Sigmoid colon (tissue), 4 donors: ENCODE data around the gene FNDC10.

ENCODE experiments used
- CTCF ChIP-seq, 4 experiments: fragments of 450-650 bp in 3 of 4; fragments of 200-600 bp in 1 of 4; IDR thresholded peaks; one replicate each; pipeline ENCODE4 v1.5.1; 2016 to 2019; ENCODE audit warnings: antibody characterized with exemption in 4 of 4, mild to moderate bottlenecking in 3 of 4, moderate library complexity in 2 of 4
- EP300 ChIP-seq, 4 donors: sonication (generic); formaldehyde crosslinking; IDR thresholded peaks; one replicate each; pipeline ENCODE4 v1.6.1; 2017; ENCODE audit warnings: antibody characterized with exemption in 4 of 4
- POLR2A ChIP-seq, 2 donors: fragments of 450-650 bp; IDR thresholded peaks; one replicate each; pipeline ENCODE4 v1.6.1; 2016; ENCODE audit warnings: antibody characterized with exemption in 2 of 2, mild to moderate bottlenecking in 2 of 2, moderate library complexity in 2 of 2

DNA sequence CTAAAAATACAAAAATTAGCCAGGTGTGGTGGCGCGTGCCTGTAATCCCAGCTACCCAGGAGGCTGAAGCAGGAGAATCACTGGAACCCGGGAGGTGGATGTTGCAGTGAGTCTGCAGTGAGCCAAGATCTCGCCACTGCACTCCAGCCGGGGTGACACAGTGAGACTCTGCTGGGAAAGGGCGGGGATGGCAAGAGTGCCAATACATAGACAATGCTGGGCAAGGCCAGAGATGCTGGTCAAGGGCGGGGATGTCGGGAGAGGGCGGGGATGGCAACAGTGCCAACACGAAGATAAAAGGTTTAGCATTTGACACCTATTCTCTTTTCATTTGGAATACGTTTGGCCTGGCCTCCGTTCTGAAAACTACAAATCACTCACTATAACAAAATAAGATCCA, 36.2 kb downstream of the FNDC10 start:
- TF ChIP-seq CTCF (IDR thresholded peaks at IDR 0.05) (no peak), POLR2A (IDR thresholded peaks at IDR 0.05) (no peak), EP300 (IDR thresholded peaks at IDR 0.05) (no peak)
